SK-N-DZ (cell line): ENCODE data around the gene AMFR. TPM values are rescaled to one million over a fixed set of nuclear protein-coding genes. Genes with fewer than 3 reads are reported as not detected.
A peak's percentile ranks its signal among the peaks of the same experiment; 100 is the strongest.

Source experiments
- DNase-seq: peaks from one replicate; pipeline ENCODE4 v3.0.0-alpha.2; 2015; ENCODE audit warnings: low spot score
- polyA plus RNA-seq, 2 experiments: library from polyadenylated mRNA; depleted of rRNA; stranded (reverse); fragments of >200 nt; gene quantifications; 2 replicates each; pipeline ENCODE4 v1.2.3, GENCODE V29; 2014

AMFR gene
- polyA plus RNA-seq (2014; cell fraction: cytosol; rRNA removed) = 43.9 and 50.9 TPM in 2 replicates
- 26.5 and 38.2 TPM in 2 replicates for polyA plus RNA-seq (2014; cell fraction: nucleus; rRNA removed)

GRCh38 chr16:56425439-56425832, at the start of gene AMFR:
Gene AMFR (minus strand): TSS chr16:56425545. CDS start chr16:56425327, 218 bp downstream.
- DNase-seq = peak; percentile 74

GRCh38 chr16:56470666-56471065, 45.3 kb upstream of the AMFR start:
- no peak for DNase-seq

- DNase-seq = no peak
These were observed 44.9 kb upstream of the AMFR start for GRCh38 chr16:56470232-56470631.

- no peak for DNase-seq
These were observed 44.4 kb upstream of the AMFR start for GRCh38 chr16:56469748-56470147.

GRCh38 chr16:56468800-56469199, 43.5 kb upstream of the AMFR start:
- DNase-seq = no peak

DNA sequence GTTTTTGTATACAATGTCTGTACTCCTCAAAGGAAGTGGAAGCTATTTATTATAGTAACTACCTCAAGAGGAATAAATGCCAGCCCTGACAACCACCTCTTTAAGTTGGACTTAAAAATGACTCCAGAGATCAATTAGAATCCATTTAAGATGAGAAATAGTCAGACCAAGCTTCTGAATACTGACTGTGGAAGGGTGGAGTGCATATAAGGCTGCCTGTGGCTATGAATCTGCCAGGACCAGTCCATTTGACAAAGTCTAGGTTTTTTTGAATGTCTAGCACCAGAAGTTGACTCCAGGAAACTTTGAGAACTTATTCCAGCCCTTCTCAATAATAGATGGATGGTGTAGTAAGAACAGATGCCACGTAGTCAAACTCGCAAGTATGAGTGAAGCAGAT, 41.0 kb upstream of the AMFR start:
- no peak for DNase-seq

- no peak for DNase-seq
These were observed 37.8 kb upstream of the AMFR start for GRCh38 chr16:56463153-56463552.

DNA sequence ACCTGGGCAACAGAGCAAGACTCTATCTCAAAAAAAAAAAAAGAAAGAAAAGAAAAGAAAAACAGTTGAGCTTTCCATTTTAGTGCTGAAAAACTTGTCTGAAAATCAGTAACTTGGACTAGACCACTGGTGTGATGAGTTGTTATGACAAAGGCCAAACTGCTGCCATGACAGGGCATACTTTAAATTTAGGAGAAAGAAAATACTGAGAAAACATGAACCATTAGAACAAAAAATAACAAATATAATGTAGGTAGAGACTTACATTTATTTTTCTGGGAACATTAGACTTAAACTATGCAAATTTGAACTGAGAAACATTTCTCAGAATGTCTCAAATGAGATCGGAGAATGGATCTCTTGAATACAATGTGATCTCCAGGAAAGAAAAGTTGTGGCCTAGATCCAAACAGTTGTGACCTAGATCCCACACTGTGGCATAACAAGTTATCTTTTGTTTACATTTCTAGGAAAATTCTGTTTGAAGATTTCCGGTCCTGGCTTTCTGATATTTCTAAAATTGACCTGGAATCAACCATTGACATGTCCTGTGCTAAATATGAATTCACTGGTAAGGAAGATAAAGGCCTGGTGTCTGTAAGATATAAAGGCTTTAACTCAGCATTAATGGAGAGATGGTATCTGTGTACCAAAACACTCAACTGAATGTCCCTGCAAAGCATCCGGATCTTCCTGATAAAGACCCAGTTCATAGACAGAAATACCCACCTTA, 36.9 kb upstream of the AMFR start:
- peak; percentile 13 for DNase-seq

DNA sequence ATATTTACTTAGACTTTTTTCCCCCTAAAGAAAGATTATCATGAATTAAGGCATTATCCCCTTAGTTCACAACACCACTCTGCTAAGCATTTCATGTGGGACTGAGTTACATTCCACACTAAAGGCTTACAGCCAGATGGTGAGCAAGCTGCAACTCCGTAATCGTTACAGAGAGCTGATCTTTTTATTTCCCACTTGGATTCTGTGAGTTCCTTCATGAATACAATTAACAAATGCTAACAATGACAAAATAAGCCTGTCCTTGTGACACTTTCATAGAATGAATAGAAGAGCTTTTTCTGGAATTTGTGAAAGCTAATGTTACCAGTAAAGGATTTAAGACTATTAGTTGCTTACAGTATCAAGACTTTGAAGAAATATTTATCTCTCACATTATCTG, 34.8 kb upstream of the AMFR start:
- DNase-seq = no peak

DNA sequence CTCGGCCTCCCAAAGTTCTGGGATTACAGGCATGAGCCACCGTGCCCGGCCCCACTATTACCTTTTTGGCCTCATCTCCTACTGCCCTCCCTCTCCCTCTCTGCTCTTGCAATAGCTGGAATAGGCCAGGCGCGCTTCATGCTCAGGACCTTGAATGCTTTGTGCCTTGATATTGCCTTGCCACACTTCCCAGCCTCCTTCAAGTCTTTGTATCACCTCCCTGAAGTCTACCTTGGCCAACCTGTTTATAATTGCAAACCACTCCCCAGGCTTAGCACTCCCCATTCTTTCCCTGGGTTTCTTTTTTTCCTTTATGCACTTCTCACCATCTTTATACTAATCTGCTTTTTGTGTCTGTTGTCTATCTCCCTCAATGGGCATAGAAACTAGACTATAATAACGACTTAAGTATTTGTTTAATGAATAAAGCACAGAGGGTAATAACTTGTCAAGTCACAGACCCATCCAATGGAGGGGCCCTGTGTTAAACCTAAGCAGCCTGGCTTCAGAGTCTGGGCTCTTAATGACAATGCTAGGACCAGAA, 32.7 kb upstream of the AMFR start:
- DNase-seq = no peak

GRCh38 chr16:56451753-56452689, 26.7 kb upstream of the AMFR start:
- peak; percentile 31 for DNase-seq

DNA sequence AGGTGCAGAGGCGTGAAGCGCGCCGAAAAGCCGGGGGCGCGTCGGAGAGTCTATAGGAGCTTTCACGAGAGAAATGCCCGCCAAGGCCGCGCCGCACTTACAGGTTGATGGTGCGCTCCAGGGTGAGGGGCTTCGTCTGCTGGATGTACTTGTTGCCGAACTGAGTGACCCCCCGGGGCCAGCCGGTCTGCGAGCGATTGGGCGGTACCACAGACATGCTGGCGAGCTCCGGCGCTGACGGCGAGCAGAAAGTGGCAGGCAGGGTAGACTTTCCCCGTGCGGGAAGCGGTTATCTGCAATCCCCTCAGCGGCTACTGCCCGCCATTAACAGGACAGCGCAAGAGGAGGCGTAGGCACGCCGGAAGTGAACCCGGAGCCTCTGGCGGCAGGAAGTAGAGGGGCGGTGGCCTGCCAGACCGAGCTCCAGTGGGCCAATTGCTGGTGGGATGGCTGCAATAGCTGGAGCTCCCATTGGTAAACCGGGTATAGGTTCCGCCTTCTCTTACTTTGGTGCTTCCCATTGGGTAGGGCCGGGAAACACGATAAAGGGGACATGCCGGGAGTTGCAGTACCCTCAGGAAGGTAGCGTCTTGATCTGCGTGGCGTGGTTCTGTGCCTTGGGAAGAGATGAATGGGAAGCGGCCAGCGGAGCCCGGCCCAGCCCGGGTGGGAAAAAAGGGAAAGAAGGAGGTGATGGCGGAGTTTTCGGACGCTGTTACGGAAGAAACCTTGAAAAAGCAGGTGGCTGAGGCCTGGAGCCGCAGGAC, 25.8 kb upstream of the AMFR start, which contains the start of the genes NUDT21 and OGFOD1:
Gene NUDT21 (minus strand): TSS at position 347 of the 767 bp plus-strand sequence. CDS start 130 bp downstream, at position 217.
Gene OGFOD1 (plus strand): TSS at position 569 of the 767 bp plus-strand sequence. CDS start 59 bp downstream, at position 628.
- peak; percentile 98 for DNase-seq

DNA sequence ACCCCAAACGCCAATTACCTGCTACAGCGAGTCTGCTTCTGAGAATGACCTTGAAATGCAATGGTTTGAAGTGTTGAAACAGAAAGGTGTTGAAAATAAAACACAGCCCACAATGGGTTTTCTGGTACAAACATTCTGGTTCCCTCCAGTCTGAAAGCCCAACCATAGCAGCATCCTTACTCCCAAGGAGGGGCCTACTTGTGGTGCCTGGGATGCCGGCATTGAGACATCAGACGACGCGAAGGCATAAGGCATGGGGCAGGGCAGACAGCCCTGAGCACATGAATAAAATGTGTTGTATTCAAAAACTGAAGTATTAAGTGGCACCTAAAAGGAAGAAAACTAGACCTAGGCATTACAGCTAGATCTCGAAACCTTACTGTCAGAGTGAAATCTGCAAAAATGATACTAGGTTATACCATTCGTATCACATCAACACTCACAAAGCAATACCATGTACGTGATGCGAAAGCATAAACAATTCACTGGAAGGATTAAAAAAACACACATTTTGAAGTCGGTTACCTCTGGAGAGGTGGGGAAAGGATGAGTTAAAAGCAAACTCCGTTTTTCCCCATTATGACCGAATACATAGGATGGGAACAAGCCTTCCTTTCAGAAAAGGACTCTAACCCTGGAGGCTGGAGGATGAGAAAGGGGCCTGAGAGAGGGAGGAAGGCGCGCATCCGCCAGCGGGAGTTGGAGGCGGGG, 25.1 kb upstream of the AMFR start:
- no peak for DNase-seq

- DNase-seq = no peak
These were observed 22.7 kb upstream of the AMFR start for GRCh38 chr16:56448005-56448404.

GRCh38 chr16:56447286-56447685, 21.9 kb upstream of the AMFR start:
- DNase-seq = no peak

DNA sequence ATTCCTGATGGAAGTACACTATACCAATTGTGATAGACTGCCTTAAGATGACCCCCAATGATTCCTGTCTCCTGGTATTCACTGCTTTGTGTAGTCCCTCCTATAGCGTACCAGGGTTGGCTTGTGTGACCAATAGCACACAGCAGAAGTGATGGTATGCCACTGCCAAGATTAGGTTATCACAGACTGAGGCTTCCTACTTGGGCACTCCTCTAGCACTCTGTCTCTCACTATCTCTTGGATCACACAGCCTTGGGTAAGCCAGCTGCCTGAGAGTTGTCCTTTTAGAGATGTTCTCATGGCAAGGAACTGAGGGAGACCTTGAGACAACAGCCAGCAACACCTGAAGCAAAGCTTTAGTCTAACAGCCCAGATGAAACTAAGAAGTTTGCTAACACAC, 12.7 kb upstream of the AMFR start:
- DNase-seq = no peak

DNA sequence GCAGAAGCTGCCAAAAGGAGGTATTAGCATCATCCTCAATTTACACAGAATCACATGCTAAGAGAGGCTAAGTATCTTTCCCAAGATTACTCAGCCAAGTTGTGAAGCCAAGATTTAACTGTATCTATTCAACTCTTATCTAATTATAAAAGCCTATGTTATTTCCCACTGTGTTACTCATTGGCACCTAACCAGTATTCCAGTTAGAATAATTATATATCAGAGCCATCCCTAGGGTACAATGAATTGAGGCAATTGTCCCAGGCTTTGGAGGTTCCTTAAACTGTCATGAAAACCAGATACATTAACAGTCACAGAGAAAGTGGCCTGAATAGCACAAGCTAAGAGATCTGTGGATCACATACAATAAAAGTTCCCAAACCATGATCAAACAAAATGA, 10.9 kb upstream of the AMFR start:
- DNase-seq = no peak

DNA sequence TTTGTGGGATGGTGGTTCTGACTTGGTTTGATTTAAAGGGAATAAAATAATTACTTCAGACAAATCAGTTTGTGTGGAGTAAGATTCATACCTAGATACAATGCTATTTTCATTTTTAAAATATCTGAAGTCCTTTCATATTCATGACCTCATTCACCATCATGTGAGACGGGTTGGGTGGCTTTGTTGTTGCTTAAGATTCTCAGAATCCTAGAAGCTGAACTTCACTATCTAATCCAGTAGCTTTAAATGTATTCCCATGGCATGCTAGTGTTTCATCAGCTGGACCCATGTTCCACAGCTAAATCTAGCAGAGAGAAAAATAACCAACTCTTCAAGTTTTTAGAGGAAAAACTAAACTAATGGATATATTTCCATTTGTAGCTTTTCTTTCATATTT, 2.7 kb upstream of the AMFR start:
- no peak for DNase-seq

GRCh38 chr16:56426585-56426984, 1.2 kb upstream of the AMFR start:
- no peak for DNase-seq

DNA sequence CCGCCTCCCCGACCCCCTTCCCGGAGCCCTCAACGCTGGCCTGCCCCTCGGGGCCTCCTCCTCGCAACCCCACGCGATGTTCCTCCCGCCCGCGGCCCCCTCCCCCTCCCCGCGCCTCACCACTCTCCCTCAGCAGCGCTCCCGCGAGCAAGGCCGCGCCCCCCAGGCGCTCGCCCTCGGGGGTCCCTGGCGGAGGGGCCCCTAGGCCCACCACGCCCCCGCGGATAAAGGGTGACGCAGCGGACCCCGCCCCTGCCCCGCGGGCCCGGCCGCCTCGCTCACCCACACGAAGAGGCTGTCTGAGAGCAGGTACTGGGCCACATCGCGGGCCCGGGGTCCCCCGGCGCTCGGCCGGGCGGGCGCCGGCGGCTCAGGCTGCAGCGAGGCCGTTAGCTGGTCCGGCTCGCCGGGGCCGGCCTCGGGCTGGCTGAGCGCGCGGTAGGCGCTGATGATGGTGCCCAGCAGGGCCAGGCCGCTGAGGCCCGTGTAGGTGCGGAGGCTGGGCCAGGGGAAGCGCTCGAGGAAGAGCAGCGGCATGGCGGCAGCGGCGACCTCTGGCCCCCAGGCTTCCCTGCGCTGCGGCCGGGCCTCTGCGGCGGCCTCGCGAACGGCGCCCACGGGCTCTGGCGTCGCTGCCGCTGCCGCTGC, 430 bp downstream of the AMFR start:
- DNase-seq = peak; percentile 31
